Measurements from ENCODE around the gene MATCAP1.

MATCAP1 gene

DNA sequence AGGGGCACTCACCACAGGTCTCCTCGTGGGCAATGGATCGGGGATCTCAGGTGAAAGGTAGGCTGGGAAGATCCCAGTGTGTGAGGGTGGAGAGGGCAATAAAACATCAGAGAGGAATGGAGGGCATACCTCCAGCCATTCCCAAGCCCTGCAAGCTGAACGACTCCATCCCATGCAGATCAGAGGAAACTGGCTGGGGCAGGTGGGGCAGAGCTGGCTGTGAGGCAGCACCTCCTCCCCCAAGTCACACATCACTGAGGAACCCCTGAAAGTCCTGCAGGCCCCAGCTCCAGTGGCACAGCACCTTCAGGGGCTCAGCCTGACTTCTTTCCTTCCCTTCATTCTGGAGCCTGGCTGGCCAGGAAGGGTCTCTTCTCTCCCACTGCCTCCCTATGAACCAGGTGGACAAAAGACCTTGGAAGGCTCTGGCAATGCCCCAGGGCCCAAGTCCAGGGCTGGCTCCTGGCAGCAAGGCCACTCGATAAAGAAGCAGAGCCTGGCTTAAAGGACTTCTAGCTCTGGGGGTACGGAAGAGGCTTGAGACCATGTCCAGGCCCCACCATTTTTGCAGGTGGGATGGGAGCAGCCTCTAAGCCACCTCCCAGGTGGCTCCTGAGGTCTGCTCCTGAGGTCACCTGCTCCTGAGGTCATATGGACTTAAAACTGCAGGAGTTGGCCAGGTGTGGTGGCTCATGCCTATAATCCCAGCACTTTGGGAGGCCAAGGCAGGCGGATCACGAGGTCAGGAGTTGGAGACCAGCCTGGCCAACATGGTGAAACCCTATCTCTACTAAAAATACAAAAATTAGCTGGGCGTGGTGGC is 29.6 kb upstream of the MATCAP1 start:
- no peak overlapping the region for H3K4me3 ChIP-seq (ENCODE audit: control insufficient read depth, low read depth, low read length)
- no peak for TF ChIP-seq CTCF (IDR thresholded peaks at IDR 0.05; ENCODE audit: control insufficient read depth, insufficient read depth, low read depth, low read length, missing control alignments)
- DNase-seq (ENCODE audit: low read depth): no peak

DNA sequence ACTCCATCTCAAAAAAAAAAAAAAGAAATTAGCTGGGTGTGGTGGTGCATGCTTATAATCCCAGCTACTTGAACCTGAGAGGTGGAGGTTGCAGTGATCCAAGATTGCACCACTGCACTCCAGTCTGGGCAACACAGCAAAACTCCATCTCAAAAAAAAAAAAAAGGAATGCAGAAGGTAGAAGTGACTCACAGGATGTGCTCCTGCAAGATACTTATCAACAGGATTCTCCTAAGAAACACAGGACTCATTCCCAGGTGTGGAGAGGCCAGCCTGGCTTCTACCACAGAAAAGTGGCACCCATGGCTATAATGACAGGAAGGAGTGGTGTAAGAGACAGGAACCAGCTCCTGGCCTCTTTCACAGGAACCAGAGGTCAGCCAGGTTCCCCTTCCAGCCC is 29.0 kb upstream of the MATCAP1 start:
- no peak for TF ChIP-seq CTCF (IDR thresholded peaks at IDR 0.05; ENCODE audit: control insufficient read depth, insufficient read depth, low read depth, low read length, missing control alignments)
- no peak for DNase-seq (ENCODE audit: low read depth)
- H3K4me3 ChIP-seq (ENCODE audit: control insufficient read depth, low read depth, low read length): no peak overlapping the region

DNA sequence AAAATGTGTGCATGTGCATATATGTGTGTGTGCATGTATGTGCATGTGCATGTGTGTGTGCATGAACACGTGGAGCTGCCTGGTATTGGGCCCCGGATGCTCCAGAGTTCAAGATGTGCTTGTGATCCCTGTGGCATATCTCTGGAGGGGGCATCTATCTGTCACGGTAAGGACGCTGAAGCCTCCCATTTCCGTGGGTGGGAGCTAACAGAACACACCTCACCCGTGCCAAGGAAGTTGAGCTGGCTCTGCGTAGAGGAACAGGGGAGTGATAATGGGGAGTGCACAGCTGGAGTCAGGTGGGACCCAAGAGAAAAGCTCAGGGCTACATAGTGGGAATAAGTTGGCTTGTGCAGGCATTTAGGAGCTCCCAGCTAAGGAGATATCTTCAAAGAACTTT is 27.9 kb upstream of the MATCAP1 start:
- H3K4me3 ChIP-seq (ENCODE audit: control insufficient read depth, low read depth, low read length): no peak overlapping the region
- no peak for TF ChIP-seq CTCF (IDR thresholded peaks at IDR 0.05; ENCODE audit: control insufficient read depth, insufficient read depth, low read depth, low read length, missing control alignments)
- DNase-seq (ENCODE audit: low read depth): no peak

- no peak for DNase-seq (ENCODE audit: low read depth)
- TF ChIP-seq CTCF (IDR thresholded peaks at IDR 0.05; ENCODE audit: control insufficient read depth, insufficient read depth, low read depth, low read length, missing control alignments): no peak
- H3K4me3 ChIP-seq (ENCODE audit: control insufficient read depth, low read depth, low read length): no peak overlapping the region
These were observed 26.5 kb upstream of the MATCAP1 start for GRCh38 chr16:67210069-67210937.

GRCh38 chr16:67209565-67209964 is 25.8 kb upstream of the MATCAP1 start:
- TF ChIP-seq CTCF (IDR thresholded peaks at IDR 0.05; ENCODE audit: control insufficient read depth, insufficient read depth, low read depth, low read length, missing control alignments): no peak
- H3K4me3 ChIP-seq (ENCODE audit: control insufficient read depth, low read depth, low read length): no peak overlapping the region
- no peak for DNase-seq (ENCODE audit: low read depth)

GRCh38 chr16:67208154-67208896 is 24.6 kb upstream of the MATCAP1 start:
- H3K4me3 ChIP-seq (ENCODE audit: control insufficient read depth, low read depth, low read length): no peak overlapping the region
- no peak for DNase-seq (ENCODE audit: low read depth)
- TF ChIP-seq CTCF (IDR thresholded peaks at IDR 0.05; ENCODE audit: control insufficient read depth, insufficient read depth, low read depth, low read length, missing control alignments): no peak

Data from AG09309 (cell line).